Neural progenitor cell (in vitro differentiated cells): ENCODE measurements around the gene SERPINA9. TPM values are rescaled to one million over a fixed set of nuclear protein-coding genes. Genes with fewer than 3 reads are reported as not detected.

Experiments used
- DNase-seq: peaks from one replicate; pipeline ENCODE4 v3.0.0-alpha.2; 2016; ENCODE audit warnings: low spot score
- H2AFZ ChIP-seq: fragments of 200-600 bp; sonication (generic); replicated peaks from 2 replicates; pipeline ENCODE4 v1.6.1; 2016; ENCODE audit warnings: antibody characterized with exemption
- H3F3A ChIP-seq: fragments of 200-600 bp; sonication (generic); 2 replicates; pipeline ENCODE4 v1.6.1; 2016; ENCODE audit warnings: antibody characterized with exemption, low read depth
- H3K27ac ChIP-seq: fragments of 200-600 bp; sonication (generic); 2 replicates; pipeline ENCODE4 v1.5.1; 2016; ENCODE audit warnings: mild to moderate bottlenecking
- H3K27me3 ChIP-seq: fragments of 200-600 bp; sonication (generic); 2 replicates; pipeline ENCODE4 v1.6.1; 2016; ENCODE audit warnings: mild to moderate bottlenecking, moderate library complexity
- H3K36me3 ChIP-seq: fragments of 200-600 bp; sonication (generic); 2 replicates; pipeline ENCODE4 v1.5.1; 2016
- H3K4me1 ChIP-seq: fragments of 200-600 bp; sonication (generic); 2 replicates; pipeline ENCODE4 v1.6.1; 2016; ENCODE audit warnings: mixed run types
- H3K4me2 ChIP-seq: fragments of 200-600 bp; sonication (generic); 2 replicates; pipeline ENCODE4 v1.6.1; 2016
- H3K4me3 ChIP-seq: fragments of 200-600 bp; sonication (generic); 2 replicates; pipeline ENCODE4 v1.5.1; 2016
- H3K79me2 ChIP-seq: fragments of 200-600 bp; sonication (generic); 2 replicates; pipeline ENCODE4 v1.6.1; 2016; ENCODE audit warnings: low read depth
- H3K9ac ChIP-seq: fragments of 200-600 bp; sonication (generic); 2 replicates; pipeline ENCODE4 v1.6.1; 2016
- H3K9me3 ChIP-seq: fragments of 200-600 bp; sonication (generic); 2 replicates; pipeline ENCODE4 v1.5.1; 2016; ENCODE audit warnings: low read depth
- H4K20me1 ChIP-seq: fragments of 200-600 bp; sonication (generic); 2 replicates; pipeline ENCODE4 v1.6.1; 2016; ENCODE audit warnings: low read depth
- H3K27ac Mint-ChIP-seq: 3 replicates; pipeline ENCODE4 v1.8.0; 2021; ENCODE audit warnings: mixed read lengths
- H3K27me3 Mint-ChIP-seq: 2 replicates; pipeline ENCODE4 v1.8.0; 2022; ENCODE audit warnings: low read depth, mild to moderate bottlenecking, inconsistent platforms, moderate library complexity, mixed read lengths; ENCODE audit not compliant: insufficient read depth
- H3K36me3 Mint-ChIP-seq: 3 replicates; pipeline ENCODE4 v1.8.0; 2021; ENCODE audit warnings: mixed read lengths
- H3K4me1 Mint-ChIP-seq: 3 replicates; pipeline ENCODE4 v1.8.0; 2021; ENCODE audit warnings: mixed read lengths
- H3K4me3 Mint-ChIP-seq: 3 replicates; pipeline ENCODE4 v1.8.0; 2021; ENCODE audit warnings: mild to moderate bottlenecking, moderate library complexity, mixed read lengths
- H3K9me3 Mint-ChIP-seq: 3 replicates; pipeline ENCODE4 v1.8.0; 2020; ENCODE audit warnings: mixed read lengths
- CTCF ChIP-seq: fragments of 200-600 bp; sonication (generic); IDR thresholded peaks from 2 replicates; pipeline ENCODE4 v1.5.1; 2017; ENCODE audit warnings: antibody characterized with exemption, mild to moderate bottlenecking
- EZH2 ChIP-seq: fragments of 200-600 bp; sonication (generic); IDR thresholded peaks from 2 replicates; pipeline ENCODE4 v1.6.1; 2017; ENCODE audit warnings: antibody characterized with exemption, mild to moderate bottlenecking, moderate library complexity
- EZH2phosphoT487 ChIP-seq: fragments of 200-600 bp; sonication (generic); IDR thresholded peaks from 2 replicates; pipeline ENCODE4 v1.6.1; 2017; ENCODE audit warnings: antibody characterized with exemption
- total RNA-seq: library from RNA; depleted of rRNA; stranded (reverse); fragments of >200 nt; gene quantifications from 2 replicates; pipeline ENCODE4 v1.2.3, GENCODE V29; 2015; ENCODE audit warnings: low replicate concordance

The SERPINA9 gene
- total RNA-seq, 1 donor from 2014 or later: not detected

GRCh38 chr14:94471045-94471444, 5.0 kb downstream of the SERPINA9 start:
- no peak overlapping the region for H2AFZ ChIP-seq
- peaks cover 3% of the 10 kb centered on the region for H3K27me3 Mint-ChIP-seq
- H4K20me1 ChIP-seq: no peaks in the 10 kb centered on the region
- H3K36me3 ChIP-seq: no peaks in the 10 kb centered on the region
- no peak for DNase-seq
- TF ChIP-seq EZH2: no peak
- no peak for TF ChIP-seq CTCF
- no peak for TF ChIP-seq EZH2phosphoT487
- no peak overlapping the region for H3K9ac ChIP-seq
- no peaks in the 10 kb centered on the region for H3K9me3 ChIP-seq
- H3K4me3 Mint-ChIP-seq: no peak overlapping the region
- H3K4me3 ChIP-seq: no peak overlapping the region
- H3K27me3 ChIP-seq: no peaks in the 10 kb centered on the region
- no peaks in the 10 kb centered on the region for H3K36me3 Mint-ChIP-seq
- no peak overlapping the region for H3K27ac Mint-ChIP-seq
- H3F3A ChIP-seq: no peaks in the 10 kb centered on the region
- no peak overlapping the region for H3K4me2 ChIP-seq
- H3K79me2 ChIP-seq: no peaks in the 10 kb centered on the region
- H3K9me3 Mint-ChIP-seq: no peaks in the 10 kb centered on the region
- no peaks in the 10 kb centered on the region for H3K4me1 Mint-ChIP-seq
- H3K27ac ChIP-seq: no peak overlapping the region
- H3K4me1 ChIP-seq: no peaks in the 10 kb centered on the region

- no peak for DNase-seq
- H3K36me3 ChIP-seq: no peaks in the 10 kb centered on the region
- no peaks in the 10 kb centered on the region for H3K79me2 ChIP-seq
- no peaks in the 10 kb centered on the region for H3K4me1 ChIP-seq
- H3K9me3 ChIP-seq: no peaks in the 10 kb centered on the region
- H3K4me2 ChIP-seq: no peak overlapping the region
- H3K27me3 ChIP-seq: no peaks in the 10 kb centered on the region
- no peak overlapping the region for H3K9ac ChIP-seq
- H3K4me3 ChIP-seq: no peak overlapping the region
- TF ChIP-seq CTCF: no peak
- no peak for TF ChIP-seq EZH2phosphoT487
- no peak for TF ChIP-seq EZH2
- H3K27ac ChIP-seq: no peak overlapping the region
- H2AFZ ChIP-seq: no peak overlapping the region
- peaks cover 3% of the 10 kb centered on the region for H3K27me3 Mint-ChIP-seq
- no peaks in the 10 kb centered on the region for H3K9me3 Mint-ChIP-seq
- no peaks in the 10 kb centered on the region for H4K20me1 ChIP-seq
- H3K36me3 Mint-ChIP-seq: no peaks in the 10 kb centered on the region
- H3K4me3 Mint-ChIP-seq: no peak overlapping the region
- no peaks in the 10 kb centered on the region for H3K4me1 Mint-ChIP-seq
- no peaks in the 10 kb centered on the region for H3F3A ChIP-seq
- no peak overlapping the region for H3K27ac Mint-ChIP-seq
These were observed 5.7 kb downstream of the SERPINA9 start for GRCh38 chr14:94470311-94470710.

GRCh38 chr14:94469261-94469660, 6.7 kb downstream of the SERPINA9 start:
- no peaks in the 10 kb centered on the region for H3K36me3 ChIP-seq
- peaks cover 3% of the 10 kb centered on the region for H3K27me3 Mint-ChIP-seq

More at GRCh38 chr14:94469261-94469660, 6.7 kb downstream of the SERPINA9 start:
- Histone ChIP-seq H3K4me3 (no peak overlapping the region), H3K27ac (no peak overlapping the region), H2AFZ (no peak overlapping the region), H3K4me2 (no peak overlapping the region), H3F3A (no peaks in the 10 kb centered on the region), H3K4me1 (no peaks in the 10 kb centered on the region), H3K9ac (no peak overlapping the region), H3K79me2 (no peaks in the 10 kb centered on the region), H3K9me3 (no peaks in the 10 kb centered on the region), H3K27me3 (no peaks in the 10 kb centered on the region), H4K20me1 (no peaks in the 10 kb centered on the region)
- H3K27ac Mint-ChIP-seq: no peak overlapping the region
- TF ChIP-seq CTCF: no peak
- H3K4me1 Mint-ChIP-seq: no peaks in the 10 kb centered on the region
- H3K4me3 Mint-ChIP-seq: no peak overlapping the region
- DNase-seq: no peak
- no peaks in the 10 kb centered on the region for H3K36me3 Mint-ChIP-seq
- H3K9me3 Mint-ChIP-seq: no peaks in the 10 kb centered on the region
